MM.1S (cell line): ENCODE data around the gene SULF2.

Experiments
- EZH2 ChIP-seq: fragments of 300-600 bp; sonication (generic); optimal IDR thresholded peaks from 2 replicates; pipeline ENCODE3; 2017; ENCODE audit warnings: low read depth, mild to moderate bottlenecking, antibody characterized with exemption, low read length, mixed read lengths
- TF ChIP-seq, protein P1 (sequence below): fragments of 300-600 bp; sonication (generic); IDR thresholded peaks from 2 replicates; pipeline ENCODE4 v1.5.1; 2016; ENCODE audit warnings: antibody characterized with exemption, low read length, mixed read lengths

DNA sequence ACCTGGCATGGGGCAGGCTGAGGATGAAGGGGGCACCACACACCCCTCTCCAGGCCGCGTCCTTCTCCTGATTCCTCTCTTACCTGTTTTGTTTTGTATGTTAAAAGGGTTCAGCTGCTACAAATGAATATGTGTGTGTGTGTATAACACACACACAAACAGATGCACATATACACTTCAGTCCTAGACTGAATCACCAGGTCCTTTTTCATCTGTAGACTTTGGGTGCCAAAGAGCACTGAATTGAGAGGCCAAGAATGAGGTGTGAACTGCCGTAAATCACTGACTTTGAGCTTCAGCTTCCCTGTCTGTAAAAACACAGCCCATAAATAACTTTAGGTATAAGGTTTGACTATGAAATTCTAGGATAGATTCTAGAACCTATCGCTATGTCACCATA is 40.5 kb downstream of the SULF2 start:
- TF ChIP-seq, protein P1, sequence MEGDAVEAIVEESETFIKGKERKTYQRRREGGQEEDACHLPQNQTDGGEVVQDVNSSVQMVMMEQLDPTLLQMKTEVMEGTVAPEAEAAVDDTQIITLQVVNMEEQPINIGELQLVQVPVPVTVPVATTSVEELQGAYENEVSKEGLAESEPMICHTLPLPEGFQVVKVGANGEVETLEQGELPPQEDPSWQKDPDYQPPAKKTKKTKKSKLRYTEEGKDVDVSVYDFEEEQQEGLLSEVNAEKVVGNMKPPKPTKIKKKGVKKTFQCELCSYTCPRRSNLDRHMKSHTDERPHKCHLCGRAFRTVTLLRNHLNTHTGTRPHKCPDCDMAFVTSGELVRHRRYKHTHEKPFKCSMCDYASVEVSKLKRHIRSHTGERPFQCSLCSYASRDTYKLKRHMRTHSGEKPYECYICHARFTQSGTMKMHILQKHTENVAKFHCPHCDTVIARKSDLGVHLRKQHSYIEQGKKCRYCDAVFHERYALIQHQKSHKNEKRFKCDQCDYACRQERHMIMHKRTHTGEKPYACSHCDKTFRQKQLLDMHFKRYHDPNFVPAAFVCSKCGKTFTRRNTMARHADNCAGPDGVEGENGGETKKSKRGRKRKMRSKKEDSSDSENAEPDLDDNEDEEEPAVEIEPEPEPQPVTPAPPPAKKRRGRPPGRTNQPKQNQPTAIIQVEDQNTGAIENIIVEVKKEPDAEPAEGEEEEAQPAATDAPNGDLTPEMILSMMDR = no peak
- no peak for TF ChIP-seq EZH2
